Stimulated activated CD8-positive, alpha-beta memory T cell treated with anti-CD3 and anti-CD28 coated beads, Interleukin-2, amount 100 ng/mL, for 48 hours (primary cell): Measurements from ENCODE around the gene FCSK.

Experiments used
- DNase-seq, 2 donors: peaks; one replicate each; pipeline ENCODE4 v3.0.0-alpha.2; 2020; ENCODE audit warnings: low read depth in 2 of 2

Gene FCSK

GRCh38 chr16:70455910-70456309 is 1.5 kb downstream of the FCSK start:
- DNase-seq = no peak

GRCh38 chr16:70457446-70458166 is 3.2 kb downstream of the FCSK start:
- DNase-seq = no peak

GRCh38 chr16:70460737-70461261 is 6.4 kb downstream of the FCSK start:
- no peak for DNase-seq

- DNase-seq = no peak
Observed at GRCh38 chr16:70463235-70463634, 8.8 kb downstream of the FCSK start.

- no peak for DNase-seq
Observed at GRCh38 chr16:70465999-70466804, 11.8 kb downstream of the FCSK start.

- DNase-seq = no peak
Observed at GRCh38 chr16:70466805-70467076, 12.3 kb downstream of the FCSK start.

GRCh38 chr16:70467113-70467512 is 12.7 kb downstream of the FCSK start:
- DNase-seq = no peak

- no peak for DNase-seq
Observed at GRCh38 chr16:70467608-70468007, 13.2 kb downstream of the FCSK start.

- DNase-seq = no peak
Observed at GRCh38 chr16:70468776-70469525, 14.6 kb downstream of the FCSK start.

- no peak for DNase-seq
Observed at GRCh38 chr16:70470141-70470926, 15.9 kb downstream of the FCSK start.

GRCh38 chr16:70470927-70471341 is 16.5 kb downstream of the FCSK start:
- DNase-seq = no peak

GRCh38 chr16:70472786-70473433 is 18.5 kb downstream of the FCSK start:
- no peak for DNase-seq

- DNase-seq = no peak
Observed at GRCh38 chr16:70473446-70474319, 19.3 kb downstream of the FCSK start.

- DNase-seq = no peak
Observed at GRCh38 chr16:70474320-70475053, 20.1 kb downstream of the FCSK start.

- no peak for DNase-seq
Observed at GRCh38 chr16:70475054-70475871, 20.9 kb downstream of the FCSK start.

GRCh38 chr16:70476272-70477020 is 22.1 kb downstream of the FCSK start:
- peak; percentile 26 to 35 for DNase-seq

- no peak for DNase-seq
Observed at GRCh38 chr16:70478169-70478568, 23.8 kb downstream of the FCSK start.

GRCh38 chr16:70478912-70479341 is 24.5 kb downstream of the FCSK start:
- no peak for DNase-seq
